Pancreas (tissue), 10 donors: ENCODE results near the gene TRIO. TPM values are rescaled to one million over a fixed set of nuclear protein-coding genes. Genes with fewer than 3 reads are reported as not detected.

Experiments used
- ATAC-seq, 4 donors: fragments of 200-7000 bp; cut with Tn5 transposase; one replicate each; pipeline versions ENCODE4 v1.8.0 to v1.9.1; 2020; ENCODE audit warnings: mild to moderate bottlenecking in 4 of 4, moderate library complexity in 4 of 4
- DNase-seq, 6 donors: peaks; one replicate each; pipeline ENCODE4 v3.0.0-alpha.2; 2020
- FAIRE-seq: peaks from 2 replicates; lab custom pipeline; 2012; peaks lifted over from hg19 to GRCh38; lab: Jason Lieb, UNC
- H3K27ac ChIP-seq, 4 donors: fragments of 200-600 bp; sonication (generic); 1 replicate in 3 of 4; 2 replicates in 1 of 4; pipeline versions ENCODE4 v1.5.0 to v1.8.0; 2020
- H3K27me3 ChIP-seq, 4 donors: fragments of 200-600 bp; one replicate each; pipeline ENCODE4 v1.8.0; 2021
- H3K36me3 ChIP-seq, 3 donors: fragments of 200-600 bp; sonication (generic) in 1 of 3; one replicate each; pipeline versions ENCODE4 v1.5.0 to v1.8.0; 2020 to 2021
- H3K4me1 ChIP-seq, 3 donors: fragments of 200-600 bp; one replicate each; pipeline ENCODE4 v1.8.0; 2021
- H3K4me3 ChIP-seq, 4 donors: fragments of 200-600 bp; sonication (generic) in 2 of 4; one replicate each; pipeline versions ENCODE4 v1.5.0 to v1.8.0; 2020 to 2021
- H3K9me3 ChIP-seq, 4 donors: fragments of 200-600 bp; one replicate each; pipeline ENCODE4 v1.8.0; 2021
- CTCF ChIP-seq, 4 donors: fragments of 200-600 bp; sonication (generic) in 3 of 4; IDR thresholded peaks; one replicate each; pipeline versions ENCODE4 v1.5.0 to v1.8.0; 2021; ENCODE audit warnings: antibody characterized with exemption in 4 of 4
- WGBS, 2 donors: extraction: QIAGEN DNeasy Blood & Tissue Kit; methylation state at CpG; one replicate each; pipeline ENCODE4 v1.1.7; 2013; 5-methylcytosine and 5-hydroxymethylcytosine counted together
- intact Hi-C, 3 donors: fragments of 100-400 bp; cut with DNase I; formaldehyde crosslinking; loops; one replicate each; pipeline versions ENCODE4 v1.11.1 to v1.14.2; 2022
- polyA plus RNA-seq, 2 donors: library from polyadenylated mRNA; stranded (reverse); fragments of 200-250 nt; gene quantifications; one replicate each; pipeline ENCODE4 v1.2.3, GENCODE V29; 2013
- total RNA-seq, 6 donors: library from RNA; stranded (reverse); fragmentation: NEBNext Ultra II Directional in 4 of 6; extraction: Animal tissue kit (Norgen Biotek cat#: 25700) in 4 of 6; gene quantifications; one replicate each; pipeline versions ENCODE4 v1.2.1 to v1.2.4, GENCODE V29; 2021 to 2023
- donor health status: healthy with polysubstance abuse.
- donor health status: DM: no; HTN: no; CAD: no; lungs with moderate emphysema.
- donor health status: DM: no; HTN: no; CAD: no.
- donor health status: control.
- donor health status: control.
- donor health status: Bipolar disorder and iron deficiency.
- donor health status: DM: yes; HTN: yes; CAD: no.
- donor health status: DM: no; HTN: no; CAD: no.
- donor health status: DM: no; HTN: no; CAD: no.
- donor health status: DM: yes; HTN: yes; CAD: no.

Gene TRIO
- total and polyA plus RNA-seq, 8 donors: 27.3 to 82.5 (median 38.3) TPM

- Histone ChIP-seq H3K27me3 (no peaks in the 10 kb centered on the region), H3K36me3 (no peaks in the 10 kb centered on the region), H3K4me1 (peaks cover 0 to 25% (median 18%) of the 10 kb centered on the region in 3 donors), H3K27ac (no peak overlapping the region), H3K9me3 (no peaks in the 10 kb centered on the region), H3K4me3 (no peak overlapping the region)
- intact Hi-C loops: loop anchor here in 2 of 3 donors (10.0 kb wide), 1 partner anchor 125 kb away; the partner anchor contains the start of gene TRIO (in 2 of the 2)
- no peak for TF ChIP-seq CTCF (IDR thresholded peaks at IDR 0.05)
- no peak for FAIRE-seq
- no peak for ATAC-seq
- 51 to 61% methylated on average over 2 of the region's 2 CpGs for WGBS, 2 donors
- no peak for DNase-seq
These were observed 126.3 kb downstream of the TRIO start for GRCh38 chr5:14269395-14269794.

DNA sequence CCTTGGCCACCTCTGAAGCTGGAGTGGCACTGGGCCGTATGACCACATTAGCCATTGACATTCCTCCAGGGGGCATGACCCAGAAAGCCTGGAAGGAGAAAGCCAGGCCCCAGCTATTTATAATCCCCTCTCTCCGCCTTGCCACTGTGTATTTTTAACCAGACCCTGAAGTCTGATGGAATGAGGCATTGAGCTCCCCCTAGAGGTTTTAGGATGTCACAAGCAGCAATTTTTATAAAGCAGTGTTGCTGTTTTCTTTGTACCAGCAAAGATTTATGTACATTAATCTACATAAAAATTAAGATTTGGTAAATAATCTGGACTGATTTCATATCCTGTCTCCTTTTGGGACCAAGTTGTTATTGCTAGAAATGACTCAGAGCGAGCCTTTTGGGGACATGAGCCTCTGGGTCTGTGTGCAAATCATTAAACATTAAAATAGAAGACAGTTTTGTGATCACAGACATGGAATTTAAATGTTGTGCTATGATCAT, 127.1 kb downstream of the TRIO start:
- H3K36me3 ChIP-seq: no peaks in the 10 kb centered on the region
- peak; percentile 20 for FAIRE-seq
- peak; percentile 38 to 66 (median 60) for TF ChIP-seq CTCF (IDR thresholded peaks at IDR 0.05)
- no peaks in the 10 kb centered on the region for H3K27me3 ChIP-seq
- ATAC-seq: peak; percentile 75 to 88 (median 82)
- intact Hi-C loops: no loop called here
- H3K4me1 ChIP-seq: peaks cover 0 to 20% (median 15%) of the 10 kb centered on the region in 3 donors
- no peak overlapping the region for H3K4me3 ChIP-seq
- H3K9me3 ChIP-seq: no peaks in the 10 kb centered on the region
- peak in 1 of 6 donors; percentile 30 for DNase-seq
- H3K27ac ChIP-seq: no peak overlapping the region
- 18 to 20% methylated on average over 3 of the region's 3 CpGs for WGBS, 2 donors

GRCh38 chr5:14272548-14273205, 129.5 kb downstream of the TRIO start:
- Histone ChIP-seq H3K36me3 (no peaks in the 10 kb centered on the region), H3K4me1 (peaks cover 0 to 20% (median 15%) of the 10 kb centered on the region in 3 donors), H3K27ac (no peak overlapping the region), H3K27me3 (no peaks in the 10 kb centered on the region), H3K9me3 (no peaks in the 10 kb centered on the region), H3K4me3 (no peak overlapping the region)
- DNase-seq: no peak
- WGBS, 2 donors: 54 to 65% methylated on average over 4 of the region's 4 CpGs
- intact Hi-C loops: no loop called here
- FAIRE-seq: no peak
- no peak for ATAC-seq
- no peak for TF ChIP-seq CTCF (IDR thresholded peaks at IDR 0.05)

DNA sequence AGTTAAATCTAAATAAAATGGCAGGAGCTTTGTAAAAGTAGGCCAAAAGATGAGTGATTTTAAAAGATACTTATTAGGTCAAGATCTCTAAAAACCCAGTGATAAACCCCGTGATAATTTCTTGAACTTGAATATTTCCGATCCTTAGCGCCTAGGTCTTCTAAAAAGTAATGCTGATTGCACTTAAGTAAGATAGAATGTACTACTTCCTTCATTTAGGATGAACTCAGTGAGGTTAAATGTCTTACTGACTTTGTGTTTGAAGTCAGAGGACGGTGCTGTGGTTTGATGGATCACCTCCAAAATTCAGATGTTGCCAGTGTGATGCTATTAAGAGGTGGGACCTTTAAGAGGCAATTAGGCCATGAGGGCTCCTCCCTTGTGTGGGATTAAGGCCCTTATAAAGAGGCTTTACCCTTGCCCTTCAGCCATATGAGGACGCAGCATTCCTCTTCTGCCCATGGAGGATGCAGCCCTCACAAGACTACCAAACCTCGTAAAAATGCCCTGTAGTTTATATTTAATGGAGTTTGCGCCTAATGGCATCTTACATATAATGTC, 130.1 kb downstream of the TRIO start:
- WGBS, 2 donors: 89 to 92% methylated on average over 7 of the region's 7 CpGs
- no peak for TF ChIP-seq CTCF (IDR thresholded peaks at IDR 0.05)
- H3K9me3 ChIP-seq: no peaks in the 10 kb centered on the region
- intact Hi-C loops: no loop called here
- peaks cover 0 to 17% (median 15%) of the 10 kb centered on the region in 3 donors for H3K4me1 ChIP-seq
- DNase-seq (no peak), FAIRE-seq (no peak), ATAC-seq (no peak)
- H3K36me3 ChIP-seq: no peaks in the 10 kb centered on the region
- H3K27ac ChIP-seq: no peak overlapping the region
- no peak overlapping the region for H3K4me3 ChIP-seq
- no peaks in the 10 kb centered on the region for H3K27me3 ChIP-seq

- Histone ChIP-seq H3K4me1 (peaks cover 0 to 11% (median 4%) of the 10 kb centered on the region in 3 donors), H3K9me3 (no peaks in the 10 kb centered on the region), H3K27me3 (no peaks in the 10 kb centered on the region), H3K27ac (no peak overlapping the region), H3K4me3 (no peak overlapping the region), H3K36me3 (no peaks in the 10 kb centered on the region)
- TF ChIP-seq CTCF (IDR thresholded peaks at IDR 0.05): no peak
- intact Hi-C loops: no loop called here
- ATAC-seq (no peak), FAIRE-seq (no peak), DNase-seq (no peak)
- WGBS, 2 donors: 91 to 95% methylated on average over 9 of the region's 9 CpGs
These were observed 133.2 kb downstream of the TRIO start for GRCh38 chr5:14276380-14276779.
